Duodenal mucosa (tissue), 2 donors: ENCODE results near the gene KBTBD13.

Experiments used
- H3K27ac ChIP-seq: one replicate; pipeline ENCODE4 v1.7.0; 2013; ENCODE audit warnings: low read depth, low read length
- H3K27me3 ChIP-seq, 2 donors: one replicate each; pipeline ENCODE4 v1.7.0; 2013; ENCODE audit warnings: low read length in 2 of 2, control low read depth in 1 of 2; ENCODE audit not compliant: insufficient read depth in 2 of 2, control insufficient read depth in 1 of 2
- H3K36me3 ChIP-seq, 2 donors: one replicate each; pipeline ENCODE4 v1.7.0; 2013; ENCODE audit warnings: low read length in 2 of 2, control low read depth in 1 of 2; ENCODE audit not compliant: insufficient read depth in 2 of 2, control insufficient read depth in 1 of 2
- H3K4me1 ChIP-seq, 2 donors: one replicate each; pipeline ENCODE4 v1.7.0; 2013; ENCODE audit warnings: low read length in 2 of 2, control low read depth in 1 of 2; ENCODE audit not compliant: insufficient read depth in 2 of 2, control insufficient read depth in 1 of 2
- H3K4me3 ChIP-seq, 2 donors: one replicate each; pipeline ENCODE4 v1.7.0; 2013; ENCODE audit warnings: low read length in 2 of 2, low read depth in 1 of 2
- H3K9ac ChIP-seq, 2 donors: one replicate each; pipeline ENCODE4 v1.7.0; 2013; ENCODE audit warnings: low read length in 2 of 2, low read depth in 1 of 2
- H3K9me3 ChIP-seq, 2 donors: one replicate each; pipeline ENCODE4 v1.7.0; 2013; ENCODE audit warnings: low read length in 2 of 2, control low read depth in 1 of 2; ENCODE audit not compliant: control insufficient read depth in 1 of 2

The KBTBD13 gene

GRCh38 chr15:65079580-65079979 is 3.0 kb downstream of the KBTBD13 start:
- H3K4me3 ChIP-seq: no peak overlapping the region
- no peaks in the 10 kb centered on the region for H3K36me3 ChIP-seq
- no peaks in the 10 kb centered on the region for H3K9me3 ChIP-seq
- no peak overlapping the region for H3K27ac ChIP-seq
- H3K27me3 ChIP-seq: no peaks in the 10 kb centered on the region
- H3K9ac ChIP-seq: no peak overlapping the region
- H3K4me1 ChIP-seq: peaks cover 19 to 30% of the 10 kb centered on the region in 2 donors

GRCh38 chr15:65081270-65081669 is 4.7 kb downstream of the KBTBD13 start:
- no peak overlapping the region for H3K27ac ChIP-seq
- H3K27me3 ChIP-seq: no peaks in the 10 kb centered on the region
- H3K9ac ChIP-seq: no peak overlapping the region
- H3K9me3 ChIP-seq: no peaks in the 10 kb centered on the region
- H3K4me1 ChIP-seq: peaks cover 26 to 45% of the 10 kb centered on the region in 2 donors
- H3K36me3 ChIP-seq: no peaks in the 10 kb centered on the region
- no peak overlapping the region for H3K4me3 ChIP-seq

GRCh38 chr15:65081758-65082157 is 5.2 kb downstream of the KBTBD13 start:
- H3K27ac ChIP-seq: no peak overlapping the region

GRCh38 chr15:65082303-65082953 is 5.9 kb downstream of the KBTBD13 start:
- H3K9me3 ChIP-seq: no peaks in the 10 kb centered on the region
- H3K4me3 ChIP-seq: no peak overlapping the region
- no peaks in the 10 kb centered on the region for H3K27me3 ChIP-seq
- H3K36me3 ChIP-seq: no peaks in the 10 kb centered on the region
- no peak overlapping the region for H3K27ac ChIP-seq
- peaks cover 28 to 51% of the 10 kb centered on the region in 2 donors for H3K4me1 ChIP-seq
- peak overlapping the region in 1 of 2 donors; percentile 15 for H3K9ac ChIP-seq

More at GRCh38 chr15:65081758-65082157, 5.2 kb downstream of the KBTBD13 start:
- Histone ChIP-seq H3K36me3 (no peaks in the 10 kb centered on the region), H3K4me3 (no peak overlapping the region), H3K27me3 (no peaks in the 10 kb centered on the region), H3K9me3 (no peaks in the 10 kb centered on the region), H3K4me1 (peaks cover 26 to 45% of the 10 kb centered on the region in 2 donors), H3K9ac (no peak overlapping the region)

GRCh38 chr15:65083262-65083701 is 6.7 kb downstream of the KBTBD13 start:
- no peaks in the 10 kb centered on the region for H3K27me3 ChIP-seq
- H3K4me1 ChIP-seq: peaks cover 36 to 57% of the 10 kb centered on the region in 2 donors
- H3K36me3 ChIP-seq: no peaks in the 10 kb centered on the region
- no peak overlapping the region for H3K27ac ChIP-seq
- no peak overlapping the region for H3K9ac ChIP-seq
- no peaks in the 10 kb centered on the region for H3K9me3 ChIP-seq
- no peak overlapping the region for H3K4me3 ChIP-seq

GRCh38 chr15:65084500-65085206 is 8.1 kb downstream of the KBTBD13 start:
- Histone ChIP-seq H3K9ac (no peak overlapping the region), H3K27me3 (no peaks in the 10 kb centered on the region), H3K4me1 (peaks cover 50 to 68% of the 10 kb centered on the region in 2 donors), H3K27ac (no peak overlapping the region), H3K9me3 (no peaks in the 10 kb centered on the region), H3K4me3 (no peak overlapping the region), H3K36me3 (no peaks in the 10 kb centered on the region)

GRCh38 chr15:65085207-65085753 is 8.7 kb downstream of the KBTBD13 start:
- Histone ChIP-seq H3K36me3 (no peaks in the 10 kb centered on the region), H3K9ac (no peak overlapping the region), H3K27ac (no peak overlapping the region), H3K4me3 (no peak overlapping the region), H3K9me3 (no peaks in the 10 kb centered on the region), H3K27me3 (no peaks in the 10 kb centered on the region), H3K4me1 (peaks cover 52 to 73% of the 10 kb centered on the region in 2 donors)

- H3K4me3 ChIP-seq: no peak overlapping the region
- no peaks in the 10 kb centered on the region for H3K27me3 ChIP-seq
- no peak overlapping the region for H3K9ac ChIP-seq
- H3K36me3 ChIP-seq: no peaks in the 10 kb centered on the region
- H3K27ac ChIP-seq: no peak overlapping the region
- H3K9me3 ChIP-seq: no peaks in the 10 kb centered on the region
- peaks cover 52 to 73% of the 10 kb centered on the region in 2 donors for H3K4me1 ChIP-seq
Observed at GRCh38 chr15:65085990-65086679, 9.6 kb downstream of the KBTBD13 start.

- Histone ChIP-seq H3K4me3 (no peak overlapping the region), H3K9me3 (no peaks in the 10 kb centered on the region), H3K36me3 (no peaks in the 10 kb centered on the region), H3K27me3 (no peaks in the 10 kb centered on the region), H3K4me1 (peaks cover 51 to 73% of the 10 kb centered on the region in 2 donors), H3K9ac (no peak overlapping the region), H3K27ac (no peak overlapping the region)
Observed at GRCh38 chr15:65086680-65087111, 10.2 kb downstream of the KBTBD13 start.

GRCh38 chr15:65087411-65087810 is 10.9 kb downstream of the KBTBD13 start:
- H3K9ac ChIP-seq: peak overlapping the region in 1 of 2 donors; percentile 58
- no peaks in the 10 kb centered on the region for H3K27me3 ChIP-seq
- peaks cover 44 to 67% of the 10 kb centered on the region in 2 donors for H3K4me1 ChIP-seq
- no peak overlapping the region for H3K4me3 ChIP-seq
- H3K9me3 ChIP-seq: no peaks in the 10 kb centered on the region
- no peaks in the 10 kb centered on the region for H3K36me3 ChIP-seq
- peak overlapping the region; percentile 35 for H3K27ac ChIP-seq
